HFFc6 (cell line): Measurements from ENCODE around the gene TFR2. TPM values are rescaled to one million over a fixed set of nuclear protein-coding genes. Genes with fewer than 3 reads are reported as not detected.

Experiments used
- DNase-seq: peaks from one replicate; pipeline ENCODE4 v3.0.0-alpha.2; 2018
- H3K27ac Mint-ChIP-seq: 2 replicates; pipeline ENCODE4 v1.8.0; 2020; ENCODE audit warnings: mild to moderate bottlenecking, mixed read lengths
- H3K27me3 Mint-ChIP-seq: 2 replicates; pipeline ENCODE4 v1.8.0; 2021; ENCODE audit warnings: mild to moderate bottlenecking, moderate library complexity, mixed read lengths; ENCODE audit not compliant: insufficient read depth
- H3K36me3 Mint-ChIP-seq: 2 replicates; pipeline ENCODE4 v1.8.0; 2021; ENCODE audit warnings: low read depth, mixed read lengths
- H3K4me1 Mint-ChIP-seq: 2 replicates; pipeline ENCODE4 v1.8.0; 2020; ENCODE audit warnings: low read depth, mixed read lengths
- H3K4me3 Mint-ChIP-seq: 2 replicates; pipeline ENCODE4 v1.8.0; 2020; ENCODE audit warnings: mild to moderate bottlenecking, moderate library complexity, mixed read lengths
- H3K9me3 Mint-ChIP-seq: 2 replicates; pipeline ENCODE4 v1.8.0; 2020; ENCODE audit warnings: mild to moderate bottlenecking, mixed read lengths
- total RNA-seq, 6 experiments: library from RNA; stranded (reverse); fragmentation: NEBNext Ultra II Directional; extraction: Animal tissue kit (Norgen Biotek cat#: 25700); gene quantifications; 2 replicates in 1 of 6; 3 replicates in 5 of 6; pipeline ENCODE4 v1.2.3, GENCODE V29; 2021
- TF ChIP-seq, protein P1 (sequence below): fragments of 200-600 bp; sonication (generic); IDR thresholded peaks from 2 replicates; pipeline ENCODE4 v1.5.0; 2021; ENCODE audit warnings: antibody characterized with exemption, mild to moderate bottlenecking

TFR2 gene
- total RNA-seq, 6 experiments from 2014 or later: 0.16 to 1.1 (median 0.27) TPM; not detected in 2

DNA sequence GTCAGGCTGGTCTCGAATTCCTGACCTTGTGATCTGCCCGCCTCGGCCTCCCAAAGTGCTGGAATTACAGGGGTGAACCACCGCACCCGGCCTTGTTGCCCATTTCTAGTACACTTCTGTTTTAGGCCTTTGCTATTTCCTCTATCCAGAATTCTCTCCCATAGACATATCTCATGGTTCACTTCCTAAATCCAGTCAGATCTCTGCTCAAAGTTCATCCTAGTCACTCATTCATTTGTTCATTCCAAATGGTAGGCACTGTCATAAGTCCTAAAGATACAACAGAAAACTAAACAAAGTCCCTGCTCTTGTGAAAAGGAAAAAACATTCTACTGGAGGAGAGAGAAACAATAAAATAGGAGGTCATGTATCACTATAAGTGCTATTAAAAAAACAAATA is 31.4 kb downstream of the TFR2 start:
- TF ChIP-seq, protein P1, sequence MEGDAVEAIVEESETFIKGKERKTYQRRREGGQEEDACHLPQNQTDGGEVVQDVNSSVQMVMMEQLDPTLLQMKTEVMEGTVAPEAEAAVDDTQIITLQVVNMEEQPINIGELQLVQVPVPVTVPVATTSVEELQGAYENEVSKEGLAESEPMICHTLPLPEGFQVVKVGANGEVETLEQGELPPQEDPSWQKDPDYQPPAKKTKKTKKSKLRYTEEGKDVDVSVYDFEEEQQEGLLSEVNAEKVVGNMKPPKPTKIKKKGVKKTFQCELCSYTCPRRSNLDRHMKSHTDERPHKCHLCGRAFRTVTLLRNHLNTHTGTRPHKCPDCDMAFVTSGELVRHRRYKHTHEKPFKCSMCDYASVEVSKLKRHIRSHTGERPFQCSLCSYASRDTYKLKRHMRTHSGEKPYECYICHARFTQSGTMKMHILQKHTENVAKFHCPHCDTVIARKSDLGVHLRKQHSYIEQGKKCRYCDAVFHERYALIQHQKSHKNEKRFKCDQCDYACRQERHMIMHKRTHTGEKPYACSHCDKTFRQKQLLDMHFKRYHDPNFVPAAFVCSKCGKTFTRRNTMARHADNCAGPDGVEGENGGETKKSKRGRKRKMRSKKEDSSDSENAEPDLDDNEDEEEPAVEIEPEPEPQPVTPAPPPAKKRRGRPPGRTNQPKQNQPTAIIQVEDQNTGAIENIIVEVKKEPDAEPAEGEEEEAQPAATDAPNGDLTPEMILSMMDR: no peak
- H3K36me3 Mint-ChIP-seq: peaks cover 15% of the 10 kb centered on the region
- peaks cover 24% of the 10 kb centered on the region for H3K4me1 Mint-ChIP-seq
- no peak overlapping the region for H3K27ac Mint-ChIP-seq
- peaks cover 1% of the 10 kb centered on the region; the same call in 1 of the 2 replicates for H3K27me3 Mint-ChIP-seq
- H3K9me3 Mint-ChIP-seq: no peaks in the 10 kb centered on the region
- no peak overlapping the region for H3K4me3 Mint-ChIP-seq
- no peak for DNase-seq

DNA sequence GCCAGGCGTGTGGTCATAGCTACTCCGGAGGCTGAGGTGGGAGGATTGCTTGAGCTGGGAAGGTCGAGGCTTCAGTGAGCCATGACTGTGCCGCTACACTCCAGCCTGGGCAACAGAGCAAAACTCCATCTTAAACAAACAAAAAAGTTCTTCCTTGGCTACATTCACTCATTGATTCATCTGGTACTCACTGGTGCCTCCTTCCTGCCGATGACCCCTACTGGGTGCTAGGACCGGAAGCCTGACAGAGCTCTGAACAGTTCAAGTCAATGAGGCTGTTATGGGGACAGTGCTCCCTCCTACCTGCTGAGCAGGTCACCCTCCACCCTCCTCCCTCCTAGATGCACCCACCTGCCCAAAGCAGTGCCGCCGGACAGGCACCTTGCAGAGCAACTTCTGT is 34.2 kb downstream of the TFR2 start:
- TF ChIP-seq, protein P1: no peak
- DNase-seq: no peak
- peaks cover 22% of the 10 kb centered on the region for H3K4me1 Mint-ChIP-seq
- H3K27ac Mint-ChIP-seq: no peak overlapping the region; the same call in 1 of the 2 replicates
- H3K9me3 Mint-ChIP-seq: no peaks in the 10 kb centered on the region
- peaks cover 9% of the 10 kb centered on the region for H3K36me3 Mint-ChIP-seq
- peaks cover 1% of the 10 kb centered on the region for H3K27me3 Mint-ChIP-seq
- H3K4me3 Mint-ChIP-seq: no peak overlapping the region

DNA sequence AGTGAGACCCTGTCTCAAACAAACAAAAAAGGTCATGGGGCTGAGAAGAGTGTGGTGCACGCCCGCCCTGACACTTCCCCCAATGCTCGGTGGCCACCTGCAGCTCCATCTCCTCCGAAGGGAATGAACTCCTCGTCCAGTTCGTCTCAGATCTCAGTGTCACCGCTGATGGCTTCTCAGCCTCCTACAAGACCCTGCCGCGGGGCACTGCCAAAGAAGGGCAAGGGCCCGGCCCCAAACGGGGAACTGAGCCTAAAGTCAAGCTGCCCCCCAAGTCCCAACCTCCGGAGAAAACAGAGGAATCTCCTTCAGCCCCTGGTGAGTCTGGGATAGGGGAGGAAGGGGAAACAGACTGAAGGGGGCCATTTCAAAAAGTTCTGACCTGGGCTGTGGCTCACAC is 35.0 kb downstream of the TFR2 start:
- peaks cover 22% of the 10 kb centered on the region for H3K4me1 Mint-ChIP-seq
- H3K9me3 Mint-ChIP-seq: no peaks in the 10 kb centered on the region
- TF ChIP-seq, protein P1: no peak
- no peak for DNase-seq
- peaks cover 9% of the 10 kb centered on the region for H3K36me3 Mint-ChIP-seq
- H3K4me3 Mint-ChIP-seq: no peak overlapping the region
- H3K27me3 Mint-ChIP-seq: no peaks in the 10 kb centered on the region; the same call in none of the 2 replicates
- no peak overlapping the region for H3K27ac Mint-ChIP-seq

DNA sequence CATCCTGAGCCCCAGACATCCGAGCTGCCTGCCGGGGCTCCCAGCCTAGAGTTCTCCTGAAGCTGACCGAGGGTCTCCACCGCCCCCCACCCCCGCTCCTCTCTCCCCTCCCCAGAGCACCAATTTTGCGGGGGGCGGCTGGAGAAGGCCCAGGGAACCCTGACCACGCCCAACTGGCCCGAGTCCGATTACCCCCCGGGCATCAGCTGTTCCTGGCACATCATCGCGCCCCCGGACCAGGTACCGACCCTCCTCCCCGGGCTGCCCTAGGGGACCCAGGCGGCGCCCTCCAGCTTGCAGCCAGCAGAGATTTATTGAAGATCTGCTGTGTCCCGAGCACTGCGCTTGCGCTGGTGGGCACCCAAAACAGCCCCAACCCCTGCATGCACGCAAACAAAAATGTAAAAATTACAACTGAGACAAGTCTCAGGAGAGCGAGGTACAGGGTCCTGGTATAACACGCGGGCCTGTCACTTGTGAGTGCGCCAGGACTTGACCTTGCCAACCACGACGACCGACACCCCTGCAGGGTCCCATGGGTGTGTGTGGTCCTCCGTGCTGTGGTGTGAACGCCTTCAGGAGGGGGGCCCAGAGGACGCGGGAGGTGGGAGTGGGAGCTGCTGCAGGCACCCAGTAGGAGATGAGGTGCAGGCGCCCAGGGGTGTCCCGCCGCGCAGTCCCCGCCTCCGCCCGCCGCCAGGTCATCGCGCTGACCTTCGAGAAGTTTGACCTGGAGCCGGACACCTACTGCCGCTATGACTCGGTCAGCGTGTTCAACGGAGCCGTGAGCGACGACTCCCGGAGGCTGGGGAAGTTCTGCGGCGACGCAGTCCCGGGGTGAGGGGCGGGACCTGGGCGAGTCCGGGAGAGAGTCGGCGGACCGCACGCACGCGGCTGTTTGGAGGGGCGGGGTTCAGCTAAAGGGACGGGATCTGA is 36.1 kb downstream of the TFR2 start:
- H3K4me1 Mint-ChIP-seq: peaks cover 16% of the 10 kb centered on the region
- H3K4me3 Mint-ChIP-seq: peak overlapping the region; percentile 77
- H3K36me3 Mint-ChIP-seq: peaks cover 9% of the 10 kb centered on the region
- DNase-seq: no peak
- no peaks in the 10 kb centered on the region for H3K9me3 Mint-ChIP-seq
- peak overlapping the region; percentile 45; the same call in 1 of the 2 replicates for H3K27ac Mint-ChIP-seq
- TF ChIP-seq, protein P1: no peak
- no peaks in the 10 kb centered on the region; the same call in none of the 2 replicates for H3K27me3 Mint-ChIP-seq

DNA sequence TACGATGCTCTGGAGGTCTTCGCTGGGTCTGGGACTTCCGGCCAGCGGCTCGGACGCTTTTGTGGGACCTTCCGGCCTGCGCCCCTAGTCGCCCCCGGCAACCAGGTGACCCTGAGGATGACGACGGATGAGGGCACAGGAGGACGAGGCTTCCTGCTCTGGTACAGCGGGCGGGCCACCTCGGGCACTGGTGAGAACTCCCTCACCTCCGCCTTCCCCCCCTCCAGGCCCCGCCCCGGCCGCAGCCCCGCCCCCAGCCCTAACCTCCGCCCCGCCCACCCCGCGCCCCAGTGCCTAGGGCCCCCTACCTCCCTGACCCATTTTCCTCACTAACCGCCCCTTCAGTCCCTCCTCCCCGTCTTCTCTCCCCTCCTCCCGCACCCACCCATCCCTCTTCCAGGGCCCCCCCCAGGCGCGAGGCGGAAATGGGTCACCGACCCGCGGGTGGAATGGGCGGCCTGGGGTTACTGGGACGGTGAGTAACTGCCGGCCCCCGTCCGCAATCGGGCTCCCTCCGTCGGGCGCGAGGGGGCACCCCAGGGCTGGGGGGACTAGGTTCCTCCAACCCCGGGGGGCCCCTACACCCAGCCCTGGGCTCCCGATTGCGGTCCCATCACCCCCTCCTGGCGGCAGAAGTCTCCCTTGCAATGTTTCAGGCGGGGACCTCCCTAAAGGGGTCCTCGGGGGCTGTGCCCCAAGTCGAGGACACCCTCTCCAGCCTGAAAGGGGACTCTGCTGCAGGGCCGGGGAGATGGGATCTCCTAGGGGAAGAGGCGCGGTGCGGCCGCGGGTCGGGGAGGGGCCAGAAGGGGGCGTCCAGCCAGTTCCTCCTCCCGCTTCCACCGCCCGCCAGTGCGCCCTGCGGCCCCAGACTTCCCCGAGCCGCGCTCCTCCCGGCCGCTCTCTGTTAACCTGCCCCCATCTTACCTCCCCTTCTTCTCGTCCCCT is 37.0 kb downstream of the TFR2 start:
- peaks cover 9% of the 10 kb centered on the region for H3K36me3 Mint-ChIP-seq
- H3K4me1 Mint-ChIP-seq: peaks cover 16% of the 10 kb centered on the region
- H3K27me3 Mint-ChIP-seq: no peaks in the 10 kb centered on the region; the same call in none of the 2 replicates
- H3K9me3 Mint-ChIP-seq: no peaks in the 10 kb centered on the region
- TF ChIP-seq, protein P1: peak; percentile 80
- peak overlapping the region; percentile 90 for H3K4me3 Mint-ChIP-seq
- peak; percentile 48 for DNase-seq
- peak overlapping the region; percentile 84 for H3K27ac Mint-ChIP-seq
